ENCODE data around the gene CLPTM1. TPM values are rescaled to one million over a fixed set of nuclear protein-coding genes. Genes with fewer than 3 reads are reported as not detected.

The CLPTM1 gene
- total and polyA plus RNA-seq, 2 of the 8 experiments (the other 6 are each of a cell fraction or from before 2014, with no cell fraction given), result 84.8 to 108 TPM

- no peaks in the 10 kb centered on the region for H3K9me3 ChIP-seq (ENCODE audit: insufficient read depth in 2 of 2, low read depth in 1 of 2, low read length in 1 of 2)
- no peak overlapping the region for H3K14ac ChIP-seq (ENCODE audit: insufficient read length)
- H2BK5ac ChIP-seq (ENCODE audit: low read depth, low read length), result no peak overlapping the region
- H3K79me2 ChIP-seq (ENCODE audit: control insufficient read depth in 1 of 2, insufficient read depth in 2 of 2, low read length in 2 of 2), result no peaks in the 10 kb centered on the region
- H2BK120ac ChIP-seq (replicated peaks; ENCODE audit: low read depth, low read length), result no peak overlapping the region
- no peak overlapping the region for H2BK20ac ChIP-seq (ENCODE audit: low read length)
- no peak overlapping the region for H4K91ac ChIP-seq (replicated peaks; ENCODE audit: insufficient read length, low read length)
- DNase-seq (ENCODE audit: low read depth in 1 of 2, low spot score in 2 of 2), result no peak
- no peak overlapping the region for H3K4me3 ChIP-seq (ENCODE audit: extremely low read depth in 1 of 4, insufficient read depth in 2 of 4, low read depth in 3 of 4, low read length in 4 of 4)
- no peak overlapping the region; the same call in 1 of the 2 replicates for H4K8ac ChIP-seq (ENCODE audit: extremely low read depth, insufficient read depth, low read length)
- CTCF ChIA-PET (ENCODE audit: partially characterized antibody), result interaction anchor here (1.2 to 4.6 kb wide), 5 partner anchors 9 to 67 kb away, joined by 4 to 34 read pairs (median 18); partner anchors contain the start of gene RELB
- no peak overlapping the region for H3K9ac ChIP-seq (replicated peaks in 1 of 4; ENCODE audit: extremely low read depth in 1 of 4, low read depth in 3 of 4, low read length in 3 of 4)
- 90% methylated on average over 12 of the region's 12 CpGs; no CpG with 5 or more reads in 1 of the 2 experiments for WGBS, 2 experiments (ENCODE audit: extremely low coverage in 1 of 2, insufficient coverage in 1 of 2, insufficient read length in 1 of 2, insufficient replicate concordance in 2 of 2, low coverage in 1 of 2, low lambda C conversion rate in 2 of 2, missing lambda C conversion rate in 1 of 2)
- no peaks in the 10 kb centered on the region for H3K4me1 ChIP-seq (replicated peaks in 1 of 4; ENCODE audit: control insufficient read depth in 3 of 4, insufficient read depth in 4 of 4, low read length in 3 of 4)
- no peak for FAIRE-seq
- H3K4ac ChIP-seq (replicated peaks; ENCODE audit: insufficient read length, low read depth, low read length), result no peak overlapping the region
- H3K36me3 ChIP-seq (ENCODE audit: control insufficient read depth in 2 of 4, insufficient read depth in 4 of 4, low read length in 3 of 4), result peaks cover 0 to 30% (median 3%) of the 10 kb centered on the region in 4 experiments; a peak in 5 of 8 replicates
- no peak overlapping the region for H4K5ac ChIP-seq (ENCODE audit: insufficient read length, low read depth, low read length)
- H3K56ac ChIP-seq (replicated peaks; ENCODE audit: insufficient read length, low read depth, low read length), result no peak overlapping the region
- no peak overlapping the region for H3K23ac ChIP-seq (ENCODE audit: insufficient read length)
- H3K23me2 ChIP-seq (ENCODE audit: low read depth, low read length), result no peaks in the 10 kb centered on the region
- H2AFZ ChIP-seq (ENCODE audit: low read length), result no peak overlapping the region
- no peak overlapping the region for H3K18ac ChIP-seq (ENCODE audit: extremely low read depth, low read length)
- no peak overlapping the region for H2BK15ac ChIP-seq (ENCODE audit: low read length)
- H3K79me1 ChIP-seq (ENCODE audit: low read depth, low read length), result no peaks in the 10 kb centered on the region; the same call in 1 of the 2 replicates
- H3K4me2 ChIP-seq (ENCODE audit: insufficient read depth in 1 of 2, low read depth in 2 of 2, low read length in 2 of 2), result no peak overlapping the region
- no peak overlapping the region for H2BK12ac ChIP-seq (ENCODE audit: low read depth, low read length)
- H4K20me1 ChIP-seq (replicated peaks in 1 of 2; ENCODE audit: control insufficient read depth in 1 of 2, insufficient read depth in 2 of 2, low read length in 2 of 2), result peaks cover 2 to 6% of the 10 kb centered on the region in 2 experiments
- H3K27ac ChIP-seq (ENCODE audit: low read depth, low read length), result no peak overlapping the region
- POLR2A ChIA-PET (ENCODE audit: partially characterized antibody), result interaction anchor here (1.3 kb wide), 1 partner anchor 101 kb away, joined by 4 read pairs; no protein-coding TSS in a partner anchor
- H2AK5ac ChIP-seq (ENCODE audit: low read depth, low read length), result no peak overlapping the region
- H3K27me3 ChIP-seq (replicated peaks in 1 of 4; ENCODE audit: control insufficient read depth in 3 of 4, extremely low read depth in 1 of 4, insufficient read depth in 3 of 4, low read length in 3 of 4), result no peaks in the 10 kb centered on the region
- TF ChIP-seq SIX5 (IDR thresholded peaks at IDR 0.05; ENCODE audit: low read depth, low read length) (no peak), JUN (IDR thresholded peaks at IDR 0.05; ENCODE audit: low read depth, low read length) (no peak), POLR2A (IDR thresholded peaks at IDR 0.05; ENCODE audit: control extremely low read depth in 1 of 2, low read depth in 2 of 2, low read length in 2 of 2) (no peak), SP2 (IDR thresholded peaks at IDR 0.05; ENCODE audit: low read length) (no peak), POLR2AphosphoS5 (IDR thresholded peaks at IDR 0.05; ENCODE audit: low read depth, low read length) (no peak), BACH1 (IDR thresholded peaks at IDR 0.05; ENCODE audit: low read length) (no peak), TAF1 (IDR thresholded peaks at IDR 0.05; ENCODE audit: low read depth, low read length) (no peak), YY1 (IDR thresholded peaks at IDR 0.05; ENCODE audit: low read depth, low read length) (no peak), HDAC6 (IDR thresholded peaks at IDR 0.05; ENCODE audit: low read depth, low read length) (no peak), TEAD4 (IDR thresholded peaks at IDR 0.05; ENCODE audit: low read depth, low read length) (no peak), HDAC2 (IDR thresholded peaks at IDR 0.05; ENCODE audit: borderline replicate concordance in 1 of 2, low read depth in 2 of 2, low read length in 2 of 2) (no peak), CHD1 (IDR thresholded peaks at IDR 0.05; ENCODE audit: low read depth, low read length) (no peak), SIRT6 (IDR thresholded peaks at IDR 0.05; ENCODE audit: low read length) (no peak), USF2 (IDR thresholded peaks at IDR 0.05; ENCODE audit: low read length) (no peak), SP4 (IDR thresholded peaks at IDR 0.05; ENCODE audit: low read length) (no peak), JUND (IDR thresholded peaks at IDR 0.05; ENCODE audit: low read length) (no peak)
Measured at GRCh38 chr19:44990966-44991365, 35.8 kb downstream of the CLPTM1 start.
